ENCODE data around the gene DENND1A.

Gene DENND1A

GRCh38 chr9:123738648-123739047, 191.3 kb downstream of the DENND1A start:
- no peak for TF ChIP-seq CTCF (IDR thresholded peaks at IDR 0.05)

- TF ChIP-seq CTCF (IDR thresholded peaks at IDR 0.05): no peak
Observed at GRCh38 chr9:123735376-123735775, 194.6 kb downstream of the DENND1A start.

GRCh38 chr9:123727332-123727731, 202.6 kb downstream of the DENND1A start:
- no peak for TF ChIP-seq CTCF (IDR thresholded peaks at IDR 0.05)

- no peak for TF ChIP-seq CTCF (IDR thresholded peaks at IDR 0.05)
Observed at GRCh38 chr9:123725389-123725788, 204.5 kb downstream of the DENND1A start.

GRCh38 chr9:123724211-123724796, 205.6 kb downstream of the DENND1A start:
- TF ChIP-seq CTCF (IDR thresholded peaks at IDR 0.05): 0 out of 2 replicates have a peak, but pooled peaks have one; percentile 28

GRCh38 chr9:123723135-123723875, 206.6 kb downstream of the DENND1A start:
- TF ChIP-seq CTCF (IDR thresholded peaks at IDR 0.05): no peak

- TF ChIP-seq CTCF (IDR thresholded peaks at IDR 0.05): no peak
Observed at GRCh38 chr9:123722378-123722777, 207.5 kb downstream of the DENND1A start.

Data from LNCAP (cell line).